PC-9 (cell line): ENCODE data around the gene NECAB2.

Experiments
- CTCF ChIP-seq: fragments of 200-600 bp; sonication (generic); conservative IDR thresholded peaks from 2 replicates; pipeline ENCODE4 v1.6.1; 2017; ENCODE audit warnings: mixed run types, antibody characterized with exemption, mild to moderate bottlenecking, moderate library complexity
- EZH2 ChIP-seq: fragments of 200-600 bp; sonication (generic); IDR thresholded peaks from 2 replicates; pipeline ENCODE4 v1.8.0; 2017; ENCODE audit warnings: antibody characterized with exemption, low read depth

GRCh38 chr16:84049403-84050060 is 81.5 kb downstream of the NECAB2 start:
- no peak for TF ChIP-seq EZH2
- TF ChIP-seq CTCF: no peak
